GM12873 (cell line): ENCODE results near the gene PFKFB3.

Source experiments
- CTCF ChIP-seq: IDR thresholded peaks from 2 replicates; pipeline ENCODE4 v1.5.1; 2012; ENCODE audit warnings: low read depth, mild to moderate bottlenecking, moderate library complexity, low read length, control low read depth; ENCODE audit not compliant: insufficient read depth; ENCODE audit errors: missing control alignments

Gene PFKFB3

DNA sequence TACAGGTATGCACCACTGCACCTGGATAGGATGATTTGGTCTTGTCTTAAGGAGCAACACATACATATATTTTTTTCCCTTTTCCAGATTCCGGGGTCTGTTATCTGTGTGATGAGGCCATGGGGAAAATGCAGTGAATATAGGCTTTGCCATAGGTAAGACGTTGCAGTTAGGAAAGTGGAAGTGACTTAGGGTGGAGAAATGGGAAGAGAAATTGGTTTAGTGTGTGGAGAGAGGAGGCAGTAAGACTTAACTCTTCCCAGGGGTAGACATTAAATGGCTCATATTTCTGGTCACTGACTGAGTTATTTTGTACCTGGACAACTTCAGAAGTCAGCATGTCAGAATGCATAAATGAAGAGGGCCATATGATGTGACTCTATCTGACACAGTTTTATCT is 66.7 kb downstream of the PFKFB3 start:
- TF ChIP-seq CTCF: no peak

GRCh38 chr10:6269953-6270867 is 67.5 kb downstream of the PFKFB3 start:
- no peak for TF ChIP-seq CTCF

GRCh38 chr10:6270951-6271350 is 68.2 kb downstream of the PFKFB3 start:
- TF ChIP-seq CTCF: no peak

GRCh38 chr10:6271663-6272062 is 68.9 kb downstream of the PFKFB3 start:
- TF ChIP-seq CTCF: no peak

DNA sequence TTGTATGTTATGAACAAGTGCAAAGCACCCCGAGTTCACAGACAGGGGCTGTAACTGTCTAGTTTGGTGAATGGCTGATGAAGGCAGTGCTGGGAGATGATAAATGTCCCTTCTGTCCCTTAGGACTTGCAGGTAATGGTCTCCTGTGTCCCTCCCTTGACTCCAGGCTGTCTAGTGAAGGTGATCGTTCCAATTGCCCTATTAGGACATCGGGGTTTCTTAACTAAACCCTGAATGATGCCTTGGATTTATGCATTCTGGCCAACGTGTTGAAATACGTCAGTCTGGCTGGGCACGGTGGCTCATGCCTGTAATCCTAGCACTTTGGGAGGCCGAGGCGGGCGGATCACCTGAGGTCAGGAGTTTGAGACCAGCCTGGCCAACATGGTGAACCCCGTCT is 69.4 kb downstream of the PFKFB3 start:
- no peak for TF ChIP-seq CTCF

DNA sequence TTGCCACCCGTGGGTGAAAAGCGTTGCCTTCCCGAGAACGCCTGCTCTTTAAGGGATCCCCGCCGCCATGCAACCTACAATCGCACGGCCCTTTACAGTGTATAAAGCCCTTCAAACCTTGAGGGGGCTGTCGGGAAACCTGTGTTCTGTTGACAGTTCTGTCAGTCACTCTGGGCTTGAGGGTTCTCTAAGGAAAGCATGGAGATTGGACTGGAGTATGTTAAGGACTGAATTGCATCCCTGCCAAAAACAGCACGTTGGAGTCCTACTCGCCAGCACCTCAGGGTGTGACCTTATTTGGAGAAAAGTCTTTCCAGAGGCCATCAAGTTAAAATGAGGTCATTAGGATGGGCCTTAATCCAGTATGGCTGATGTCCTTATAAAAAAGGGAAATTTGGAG is 70.6 kb downstream of the PFKFB3 start:
- no peak for TF ChIP-seq CTCF

GRCh38 chr10:6274040-6274439 is 71.3 kb downstream of the PFKFB3 start:
- no peak for TF ChIP-seq CTCF
